Heart left ventricle (tissue), 13 donors: Measurements from ENCODE around the gene TNS3.

Source experiments
- CTCF ChIP-seq, 12 donors: fragments of 200-600 bp; sonication (generic) in 4 of 12; IDR thresholded peaks; one replicate each; pipeline versions ENCODE4 v1.5.0 to v1.8.0; 2018 to 2022; ENCODE audit warnings: antibody characterized with exemption in 12 of 12, mild to moderate bottlenecking in 5 of 12
- POLR2A ChIP-seq, 2 donors: fragments of 450-650 bp; IDR thresholded peaks; one replicate each; pipeline ENCODE4 v1.6.1; 2017; ENCODE audit warnings: antibody characterized with exemption in 2 of 2, mild to moderate bottlenecking in 2 of 2, moderate library complexity in 2 of 2
- donor health status: ischemic (EF 13 %, LVEDD 7.1; RV severe dilation, severe dysfunction).
- donor health status: DM: no; HTN: yes; CAD: no.
- donor health status: DM: no; HTN: no; CAD: no.
- donor health status: ischemic (EF 25% LVEDD 6.9; RV normal size, moderate dysfunction).
- donor health status: ischemic (EF 25% LVEDD 5.7; RV mildly dilated, moderate dysfunction).
- donor health status: ischemic (EF 35%, LVEDD 5.7; RV mildly dilated, moderate dysfunction).
- donor health status: nonischemic (EF 11% LVEDD 7.7; RV severe dilation, severe dysfunction).
- donor health status: DM: yes; HTN: yes; CAD: no.
- donor health status: PGD.
- donor health status: ischemic (EF 29% LVEDD 5.4; RV normal size, mild dysfunction).
- donor health status: nonischemic (EF 23%, LVEDD 6.1; RV moderate dilation, normal function).

DNA sequence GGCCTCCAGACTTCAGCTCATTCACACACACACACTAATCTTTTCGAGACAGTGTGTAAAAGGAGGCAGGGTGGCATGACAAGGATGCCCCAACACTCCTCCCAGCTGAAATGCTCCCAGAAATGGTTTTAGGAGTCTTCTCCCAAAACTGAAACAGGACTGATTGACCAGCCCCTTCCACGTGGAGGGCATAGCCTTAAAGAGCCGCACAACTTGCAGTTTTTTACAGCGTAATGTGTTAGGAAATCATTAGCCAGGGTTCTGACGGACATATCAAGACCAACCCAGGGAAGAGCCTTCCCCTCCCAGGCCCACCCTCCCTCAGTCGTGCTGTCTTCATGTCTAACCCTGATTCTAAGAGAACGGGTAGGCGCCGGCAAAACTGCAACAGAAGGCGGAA, 224.6 kb downstream of the TNS3 start:
- no peak for TF ChIP-seq POLR2A (IDR thresholded peaks at IDR 0.05)
- TF ChIP-seq CTCF (IDR thresholded peaks at IDR 0.05), result no peak
